Activated naive CD4-positive, alpha-beta T cell treated with anti-CD3 and anti-CD28 coated beads for 36 hours (primary cell): ENCODE measurements around the gene ASB3. TPM values are rescaled to one million over a fixed set of nuclear protein-coding genes. Genes with fewer than 3 reads are reported as not detected.
"Not testable (repeated sequence)": the region's sequence is repeated elsewhere in the genome, so short reads cannot be mapped to it uniquely, and the experiment has no call there.

Source experiments
- CTCF ChIA-PET: fragments of 350-600 bp; sonication (Branson Sonifier 250); formaldehyde crosslinking; loops from one replicate; lab custom pipeline; 2021; ENCODE audit warnings: antibody characterized with exemption; lab: Charles Lee
- DNase-seq: peaks from one replicate; pipeline ENCODE4 v3.0.0-alpha.2; 2020
- H3K27ac Mint-ChIP-seq: one replicate; pipeline ENCODE4 v1.8.0; 2021; ENCODE audit warnings: mild to moderate bottlenecking, mixed read lengths
- H3K27me3 Mint-ChIP-seq: one replicate; pipeline ENCODE4 v1.8.0; 2021; ENCODE audit warnings: low read depth, mixed read lengths
- H3K36me3 Mint-ChIP-seq: one replicate; pipeline ENCODE4 v1.8.0; 2021; ENCODE audit warnings: low read depth, mixed read lengths
- H3K4me1 Mint-ChIP-seq: one replicate; pipeline ENCODE4 v1.8.0; 2021; ENCODE audit warnings: low read depth, mixed read lengths
- H3K4me3 Mint-ChIP-seq: one replicate; pipeline ENCODE4 v1.8.0; 2021; ENCODE audit warnings: mild to moderate bottlenecking, moderate library complexity, mixed read lengths
- H3K9me3 Mint-ChIP-seq: one replicate; pipeline ENCODE4 v1.8.0; 2021; ENCODE audit warnings: mixed read lengths
- intact Hi-C: fragments of 100-400 bp; cut with micrococcal nuclease; formaldehyde crosslinking; loops from one replicate; pipeline ENCODE4 v1.15.1; 2023
- total RNA-seq, 2 experiments: library from RNA; stranded (reverse); gene quantifications; one replicate each; pipeline ENCODE4 v1.2.3, GENCODE V29; 2021

Gene ASB3
- total RNA-seq, result 10 to 100 TPM; 17.2 to 19.1 TPM

GRCh38 chr2:53786705-53787613 lies at the start of gene ASB3, which contains the start of gene ERLEC1:
Gene ASB3 (minus strand): TSS chr2:53786953. CDS start chr2:53765572, 21,381 bp downstream.
Gene ERLEC1 (plus strand): TSS chr2:53787044. CDS start chr2:53787211, 167 bp downstream.
- DNase-seq, result peak; percentile 90
- peaks cover 50% of the 10 kb centered on the region for H3K4me1 Mint-ChIP-seq
- CTCF ChIA-PET, result no interaction called here
- peaks cover 3% of the 10 kb centered on the region for H3K36me3 Mint-ChIP-seq
- intact Hi-C loops, result loop anchor here (1.0 to 10.0 kb wide), 13 partner anchors 20 to 1828 kb away; partner anchors contain the start of genes ACYP2, CHAC2, EML6 and PPP4R3B
- no peaks in the 10 kb centered on the region for H3K27me3 Mint-ChIP-seq
- H3K4me3 Mint-ChIP-seq, result peak within 1 kb of the TSS; percentile 95
- peak within 1 kb of the TSS; percentile 89 for H3K27ac Mint-ChIP-seq
- no peaks in the 10 kb centered on the region for H3K9me3 Mint-ChIP-seq

GRCh38 chr2:53829980-53830290 lies 43.2 kb upstream of the ASB3 start:
- H3K27ac Mint-ChIP-seq, H3K4me3 Mint-ChIP-seq, DNase-seq, H3K9me3 Mint-ChIP-seq, H3K4me1 Mint-ChIP-seq, intact Hi-C loops, H3K27me3 Mint-ChIP-seq: not testable (repeated sequence)
- peaks cover 14% of the 10 kb centered on the region for H3K36me3 Mint-ChIP-seq
- CTCF ChIA-PET, result interaction anchor here (1.4 kb wide), 1 partner anchor 10 kb away, joined by 4 read pairs; no protein-coding TSS in a partner anchor

GRCh38 chr2:53829273-53829979 lies 42.7 kb upstream of the ASB3 start:
- no peak overlapping the region for H3K27ac Mint-ChIP-seq
- H3K9me3 Mint-ChIP-seq, result peaks cover 4% of the 10 kb centered on the region
- intact Hi-C loops, result no loop called here
- CTCF ChIA-PET, result interaction anchor here (1.4 kb wide), 1 partner anchor 10 kb away, joined by 4 read pairs; no protein-coding TSS in a partner anchor
- DNase-seq, result no peak
- H3K36me3 Mint-ChIP-seq, result peaks cover 11% of the 10 kb centered on the region
- no peaks in the 10 kb centered on the region for H3K27me3 Mint-ChIP-seq
- H3K4me1 Mint-ChIP-seq, result no peaks in the 10 kb centered on the region
- H3K4me3 Mint-ChIP-seq, result no peak overlapping the region

- H3K9me3 Mint-ChIP-seq, result peaks cover 4% of the 10 kb centered on the region
- no peaks in the 10 kb centered on the region for H3K27me3 Mint-ChIP-seq
- CTCF ChIA-PET, result no interaction called here
- intact Hi-C loops, result no loop called here
- H3K4me3 Mint-ChIP-seq, result no peak overlapping the region
- no peak for DNase-seq
- H3K27ac Mint-ChIP-seq, result no peak overlapping the region
- no peaks in the 10 kb centered on the region for H3K4me1 Mint-ChIP-seq
- H3K36me3 Mint-ChIP-seq, result peaks cover 5% of the 10 kb centered on the region
These were observed 41.6 kb upstream of the ASB3 start for GRCh38 chr2:53828331-53828730.

GRCh38 chr2:53827398-53828175 lies 40.8 kb upstream of the ASB3 start:
- DNase-seq, result no peak
- CTCF ChIA-PET, result interaction anchor here (0.6 kb wide), 1 partner anchor 34 kb away, joined by 3 read pairs; no protein-coding TSS in a partner anchor
- H3K4me1 Mint-ChIP-seq, result no peaks in the 10 kb centered on the region

GRCh38 chr2:53826587-53827397 lies 40.0 kb upstream of the ASB3 start:
- peaks cover 5% of the 10 kb centered on the region for H3K36me3 Mint-ChIP-seq
- intact Hi-C loops, result no loop called here
- H3K4me3 Mint-ChIP-seq, result no peak overlapping the region
- H3K4me1 Mint-ChIP-seq, result no peaks in the 10 kb centered on the region
- H3K9me3 Mint-ChIP-seq, result peaks cover 4% of the 10 kb centered on the region
- CTCF ChIA-PET, result no interaction called here
- DNase-seq, result no peak
- no peak overlapping the region for H3K27ac Mint-ChIP-seq
- no peaks in the 10 kb centered on the region for H3K27me3 Mint-ChIP-seq

More at GRCh38 chr2:53827398-53828175, 40.8 kb upstream of the ASB3 start:
- Mint-ChIP-seq H3K4me3 (no peak overlapping the region), H3K27me3 (no peaks in the 10 kb centered on the region), H3K9me3 (peaks cover 4% of the 10 kb centered on the region), H3K36me3 (peaks cover 5% of the 10 kb centered on the region), H3K27ac (no peak overlapping the region)
- intact Hi-C loops, result no loop called here

- no peak for DNase-seq
- Mint-ChIP-seq H3K27ac (no peak overlapping the region), H3K36me3 (peaks cover 3% of the 10 kb centered on the region), H3K4me1 (no peaks in the 10 kb centered on the region), H3K9me3 (peaks cover 4% of the 10 kb centered on the region), H3K4me3 (no peak overlapping the region), H3K27me3 (no peaks in the 10 kb centered on the region)
- CTCF ChIA-PET, result no interaction called here
- intact Hi-C loops, result no loop called here
These were observed 39.3 kb upstream of the ASB3 start for GRCh38 chr2:53826030-53826410.

GRCh38 chr2:53823639-53824038 lies 36.9 kb upstream of the ASB3 start:
- H3K9me3 Mint-ChIP-seq, H3K36me3 Mint-ChIP-seq, H3K4me3 Mint-ChIP-seq, H3K4me1 Mint-ChIP-seq, intact Hi-C loops, H3K27ac Mint-ChIP-seq, H3K27me3 Mint-ChIP-seq: not testable (repeated sequence)
- CTCF ChIA-PET, result interaction anchor here (0.6 to 0.9 kb wide), 3 partner anchors 49 to 842 kb away, joined by 3 to 6 read pairs (median 3); no protein-coding TSS in a partner anchor
- peak; percentile 31 for DNase-seq

GRCh38 chr2:53821810-53822209 lies 35.1 kb upstream of the ASB3 start:
- DNase-seq, result no peak
- Mint-ChIP-seq H3K4me1 (no peaks in the 10 kb centered on the region), H3K9me3 (no peaks in the 10 kb centered on the region), H3K27ac (no peak overlapping the region), H3K4me3 (no peak overlapping the region), H3K27me3 (no peaks in the 10 kb centered on the region), H3K36me3 (peaks cover 9% of the 10 kb centered on the region)
- CTCF ChIA-PET, result no interaction called here
- intact Hi-C loops, result no loop called here

GRCh38 chr2:53820711-53821110 lies 34.0 kb upstream of the ASB3 start:
- CTCF ChIA-PET, result no interaction called here
- no peaks in the 10 kb centered on the region for H3K4me1 Mint-ChIP-seq
- intact Hi-C loops, result no loop called here
- no peak overlapping the region for H3K27ac Mint-ChIP-seq
- no peaks in the 10 kb centered on the region for H3K9me3 Mint-ChIP-seq
- no peak overlapping the region for H3K4me3 Mint-ChIP-seq
- DNase-seq, result no peak
- no peaks in the 10 kb centered on the region for H3K27me3 Mint-ChIP-seq
- peaks cover 13% of the 10 kb centered on the region for H3K36me3 Mint-ChIP-seq

- intact Hi-C loops, result no loop called here
- Mint-ChIP-seq H3K9me3 (no peaks in the 10 kb centered on the region), H3K36me3 (peaks cover 17% of the 10 kb centered on the region), H3K4me3 (no peak overlapping the region), H3K4me1 (no peaks in the 10 kb centered on the region), H3K27ac (no peak overlapping the region), H3K27me3 (no peaks in the 10 kb centered on the region)
- DNase-seq, result no peak
- CTCF ChIA-PET, result interaction anchor here (1.4 kb wide), 1 partner anchor 10 kb away, joined by 4 read pairs; no protein-coding TSS in a partner anchor
These were observed 33.3 kb upstream of the ASB3 start for GRCh38 chr2:53820048-53820447.
